Bronchus fibroblast of lung (primary cell): ENCODE measurements around the gene TRIM21. TPM values are rescaled to one million over a fixed set of nuclear protein-coding genes. Genes with fewer than 3 reads are reported as not detected.

Experiments used
- total RNA-seq: library from RNA; depleted of rRNA; stranded (reverse); fragments of >200 nt; gene quantifications from 2 replicates; pipeline ENCODE4 v1.2.3, GENCODE V29; 2015

TRIM21 gene
- total RNA-seq, result 11.0 and 11.3 TPM in 2 replicates

DNA sequence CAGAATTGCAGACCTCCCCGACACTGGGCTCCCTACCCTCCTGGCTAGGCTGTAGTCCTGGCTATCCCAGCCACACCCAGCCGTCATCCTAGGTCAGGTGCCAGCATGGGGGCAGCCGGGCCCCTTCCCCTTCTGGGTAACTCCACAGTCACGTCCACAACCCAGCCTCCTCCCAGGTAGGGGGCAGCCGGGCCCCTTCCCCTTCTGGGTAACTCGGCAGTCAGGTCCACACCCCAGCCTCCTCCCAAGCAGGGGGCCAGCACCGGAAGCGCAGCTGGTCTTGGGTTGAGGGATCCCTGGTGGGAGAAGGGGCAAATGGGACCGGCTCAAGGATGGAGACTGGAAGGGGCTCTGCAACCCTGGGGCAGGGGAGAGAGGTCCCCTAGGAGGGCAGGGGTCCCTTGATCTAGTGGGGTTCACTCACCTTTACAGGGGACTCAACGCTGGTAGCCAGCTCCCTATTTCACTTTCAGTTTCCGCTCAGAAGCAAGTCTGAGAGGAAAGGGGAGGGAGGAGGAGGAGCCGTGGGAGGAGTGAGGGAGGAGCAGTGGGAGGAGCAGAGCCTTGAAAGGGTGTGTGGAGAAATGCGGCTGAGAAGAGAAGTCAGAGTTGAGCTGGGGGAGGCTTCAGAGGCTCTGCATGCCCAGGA is at the start of gene TRIM21:
Gene TRIM21, minus strand, starts transcription at position 494 of the 649 bp plus-strand sequence. CDS start 3,293 bp downstream, outside the sequence.

DNA sequence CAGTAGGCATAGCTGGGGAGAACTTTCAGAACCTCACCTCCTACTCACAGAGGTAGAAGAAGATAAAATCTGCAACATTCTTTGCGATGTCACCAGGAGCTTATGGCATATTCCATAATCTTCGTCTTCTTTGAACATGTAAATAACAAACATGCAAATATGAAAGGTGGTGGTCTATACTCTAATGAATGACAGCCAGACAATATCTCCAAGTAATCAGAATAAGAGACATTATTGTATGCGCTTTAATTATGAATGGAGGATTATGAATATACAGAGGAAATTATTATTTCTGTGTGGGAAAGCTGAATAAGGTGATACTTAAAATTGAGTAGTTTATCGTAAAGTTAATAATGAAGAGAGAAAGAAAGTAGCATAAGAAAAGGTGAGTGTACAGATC is 25.2 kb downstream of the TRIM21 start, which contains the start of gene OR52B4:
Gene OR52B4, minus strand, starts transcription at position 101 of the 400 bp plus-strand sequence. Its CDS starts 91 bp downstream, at position 10.

Other genes with a start within 250 kb of the TRIM21 start
- not detected in 2 replicates for gene OR52B4, start 25.3 kb downstream of the TRIM21 start, total RNA-seq
- gene OR52K2, start 55.6 kb upstream of the TRIM21 start, total RNA-seq, result not detected in 2 replicates
- not detected in 2 replicates for gene OR52K1, start 88.9 kb upstream of the TRIM21 start, total RNA-seq
- gene OR52M1, start 151.5 kb upstream of the TRIM21 start, total RNA-seq, result not detected in 2 replicates
- not detected in 2 replicates for gene OR52I2, start 188.0 kb upstream of the TRIM21 start, total RNA-seq
- not detected in 2 replicates for gene OR52I1, start 200.3 kb upstream of the TRIM21 start, total RNA-seq
- 8.9 TPM in 2 replicates for gene TRIM68, start 214.5 kb upstream of the TRIM21 start, total RNA-seq
- gene OR51D1, start 243.8 kb upstream of the TRIM21 start, total RNA-seq, result not detected in 2 replicates